Esophagus (tissue), 2 donors: ENCODE results near the gene TTI1. TPM values are rescaled to one million over a fixed set of nuclear protein-coding genes. Genes with fewer than 3 reads are reported as not detected.

Source experiments
- H3K27ac ChIP-seq, 2 donors: one replicate each; pipeline ENCODE4 v1.5.1; 2013; ENCODE audit warnings: low read depth in 2 of 2, mild to moderate bottlenecking in 2 of 2, inconsistent platforms in 1 of 2, low read length in 1 of 2, moderate library complexity in 1 of 2
- H3K27me3 ChIP-seq, 2 donors: one replicate each; pipeline ENCODE4 v1.6.1; 2013; ENCODE audit warnings: low read length in 2 of 2, control low read depth in 1 of 2, mild to moderate bottlenecking in 1 of 2; ENCODE audit not compliant: insufficient read depth in 2 of 2, control insufficient read depth in 1 of 2
- H3K36me3 ChIP-seq, 2 donors: one replicate each; pipeline ENCODE4 v1.6.1; 2013; ENCODE audit warnings: low read length in 1 of 2; ENCODE audit not compliant: control insufficient read depth in 2 of 2, insufficient read depth in 2 of 2
- H3K4me1 ChIP-seq, 2 donors: one replicate each; pipeline ENCODE4 v1.6.1; 2013; ENCODE audit warnings: low read length in 1 of 2; ENCODE audit not compliant: control insufficient read depth in 2 of 2, insufficient read depth in 2 of 2
- H3K4me3 ChIP-seq, 2 donors: one replicate each; pipeline ENCODE4 v1.5.1; 2013; ENCODE audit warnings: low read length in 2 of 2, mild to moderate bottlenecking in 2 of 2, low read depth in 1 of 2, moderate library complexity in 1 of 2
- H3K9me3 ChIP-seq, 2 donors: one replicate each; pipeline ENCODE4 v1.6.1; 2013; ENCODE audit warnings: mild to moderate bottlenecking in 2 of 2, low read depth in 1 of 2, low read length in 1 of 2, moderate library complexity in 1 of 2; ENCODE audit not compliant: control insufficient read depth in 2 of 2, insufficient read depth in 1 of 2
- WGBS, 2 donors: extraction: QIAGEN DNeasy Blood & Tissue Kit; methylation state at CpG; one replicate each; pipeline ENCODE4 v1.1.7; 2013; 5-methylcytosine and 5-hydroxymethylcytosine counted together
- polyA plus RNA-seq, 2 donors: library from polyadenylated mRNA; stranded (reverse); fragments of 200-250 nt; gene quantifications; one replicate each; pipeline ENCODE4 v1.2.3, GENCODE V29; 2013
- donor health status: healthy with polysubstance abuse.
- donor health status: Bipolar disorder and iron deficiency.

The TTI1 gene
- polyA plus RNA-seq, 2 donors: 4.6 to 6.1 TPM

- Histone ChIP-seq H3K9me3 (no peaks in the 10 kb centered on the region), H3K4me1 (no peaks in the 10 kb centered on the region), H3K4me3 (no peak overlapping the region), H3K27ac (no peak overlapping the region), H3K27me3 (no peaks in the 10 kb centered on the region), H3K36me3 (no peaks in the 10 kb centered on the region)
- 85 to 87% methylated on average over 2 of the region's 2 CpGs for WGBS, 2 donors
These were observed 74.3 kb downstream of the TTI1 start for GRCh38 chr20:37958856-37959520.

- Histone ChIP-seq H3K36me3 (no peaks in the 10 kb centered on the region), H3K4me3 (no peak overlapping the region), H3K9me3 (no peaks in the 10 kb centered on the region), H3K4me1 (no peaks in the 10 kb centered on the region), H3K27me3 (no peaks in the 10 kb centered on the region), H3K27ac (no peak overlapping the region)
- 25 to 28% methylated on average over 3 of the region's 3 CpGs for WGBS, 2 donors
These were observed 77.1 kb downstream of the TTI1 start for GRCh38 chr20:37956107-37956585.

- no peaks in the 10 kb centered on the region for H3K36me3 ChIP-seq
- no peak overlapping the region for H3K4me3 ChIP-seq
- H3K27ac ChIP-seq: no peak overlapping the region
- H3K27me3 ChIP-seq: no peaks in the 10 kb centered on the region
- no peaks in the 10 kb centered on the region for H3K4me1 ChIP-seq
- WGBS, 2 donors: 86 to 89% methylated on average over 7 of the region's 7 CpGs
- H3K9me3 ChIP-seq: no peaks in the 10 kb centered on the region
These were observed 77.7 kb downstream of the TTI1 start for GRCh38 chr20:37955511-37955910.

GRCh38 chr20:37954626-37955025, 78.6 kb downstream of the TTI1 start:
- Histone ChIP-seq H3K27ac (no peak overlapping the region), H3K36me3 (no peaks in the 10 kb centered on the region), H3K4me3 (no peak overlapping the region), H3K27me3 (no peaks in the 10 kb centered on the region), H3K4me1 (no peaks in the 10 kb centered on the region), H3K9me3 (no peaks in the 10 kb centered on the region)
- WGBS, 2 donors: 77 to 85% methylated on average over 14 of the region's 14 CpGs

- no peaks in the 10 kb centered on the region for H3K9me3 ChIP-seq
- no peaks in the 10 kb centered on the region for H3K27me3 ChIP-seq
- H3K4me3 ChIP-seq: no peak overlapping the region
- H3K27ac ChIP-seq: no peak overlapping the region
- WGBS, 2 donors: 82 to 92% methylated on average over 5 of the region's 5 CpGs
- no peaks in the 10 kb centered on the region for H3K4me1 ChIP-seq
- H3K36me3 ChIP-seq: no peaks in the 10 kb centered on the region
These were observed 79.1 kb downstream of the TTI1 start for GRCh38 chr20:37954190-37954589.

GRCh38 chr20:37948956-37949355, 84.3 kb downstream of the TTI1 start:
- Histone ChIP-seq H3K27ac (no peak overlapping the region), H3K4me1 (no peaks in the 10 kb centered on the region), H3K9me3 (peaks cover 0 to 2% of the 10 kb centered on the region in 2 donors), H3K4me3 (no peak overlapping the region), H3K36me3 (no peaks in the 10 kb centered on the region), H3K27me3 (no peaks in the 10 kb centered on the region)
- WGBS, 2 donors: 92 to 93% methylated on average over 11 of the region's 11 CpGs

GRCh38 chr20:37947943-37948342, 85.3 kb downstream of the TTI1 start:
- Histone ChIP-seq H3K9me3 (peaks cover 0 to 2% of the 10 kb centered on the region in 2 donors), H3K36me3 (no peaks in the 10 kb centered on the region), H3K4me3 (no peak overlapping the region), H3K27ac (no peak overlapping the region), H3K4me1 (no peaks in the 10 kb centered on the region), H3K27me3 (no peaks in the 10 kb centered on the region)
- 89% methylated on average over 6 of the region's 6 CpGs for WGBS, 2 donors

- Histone ChIP-seq H3K27me3 (no peaks in the 10 kb centered on the region), H3K4me1 (no peaks in the 10 kb centered on the region)
These were observed 86.3 kb downstream of the TTI1 start for GRCh38 chr20:37946946-37947345.

GRCh38 chr20:37945091-37945547, 88.1 kb downstream of the TTI1 start:
- Histone ChIP-seq H3K36me3 (no peaks in the 10 kb centered on the region), H3K27me3 (no peaks in the 10 kb centered on the region), H3K4me3 (no peak overlapping the region), H3K27ac (no peak overlapping the region), H3K4me1 (no peaks in the 10 kb centered on the region), H3K9me3 (peaks cover 0 to 2% of the 10 kb centered on the region in 2 donors)
- WGBS, 2 donors: 30 to 37% methylated on average over 11 of the region's 11 CpGs

More at GRCh38 chr20:37946946-37947345, 86.3 kb downstream of the TTI1 start:
- no peak overlapping the region for H3K4me3 ChIP-seq
- no peaks in the 10 kb centered on the region for H3K36me3 ChIP-seq
- peaks cover 0 to 2% of the 10 kb centered on the region in 2 donors for H3K9me3 ChIP-seq
- H3K27ac ChIP-seq: no peak overlapping the region
- 88 to 90% methylated on average over 5 of the region's 5 CpGs for WGBS, 2 donors

GRCh38 chr20:37944456-37944981, 88.7 kb downstream of the TTI1 start:
- 75% methylated on average over 11 of the region's 11 CpGs for WGBS, 2 donors
- H3K4me1 ChIP-seq: no peaks in the 10 kb centered on the region
- peaks cover 0 to 2% of the 10 kb centered on the region in 2 donors for H3K9me3 ChIP-seq
- H3K4me3 ChIP-seq: no peak overlapping the region
- H3K27me3 ChIP-seq: no peaks in the 10 kb centered on the region
- no peaks in the 10 kb centered on the region for H3K36me3 ChIP-seq
- H3K27ac ChIP-seq: no peak overlapping the region
